Activated CD4-positive, alpha-beta memory T cell treated with anti-CD3 and anti-CD28 coated beads for 36 hours (primary cell): Measurements from ENCODE around the gene TULP4. TPM values are rescaled to one million over a fixed set of nuclear protein-coding genes. Genes with fewer than 3 reads are reported as not detected.
"Not testable (repeated sequence)": the region's sequence is repeated elsewhere in the genome, so short reads cannot be mapped to it uniquely, and the experiment has no call there.

Experiments used
- CTCF ChIA-PET: fragments of 350-600 bp; sonication (Branson Sonifier 250); formaldehyde crosslinking; loops from one replicate; lab custom pipeline; 2021; ENCODE audit warnings: antibody characterized with exemption, inconsistent platforms; lab: Charles Lee
- POLR2A ChIA-PET: fragments of 350-600 bp; sonication (Branson Sonifier 250); formaldehyde crosslinking; loops from one replicate; lab custom pipeline; 2021; ENCODE audit warnings: antibody characterized with exemption; lab: Charles Lee
- DNase-seq: peaks from one replicate; pipeline ENCODE4 v3.0.0-alpha.2; 2020
- H3K27ac Mint-ChIP-seq: one replicate; pipeline ENCODE4 v1.8.0; 2021; ENCODE audit warnings: mixed read lengths
- H3K27me3 Mint-ChIP-seq: one replicate; pipeline ENCODE4 v1.8.0; 2021; ENCODE audit warnings: mixed read lengths
- H3K36me3 Mint-ChIP-seq: one replicate; pipeline ENCODE4 v1.8.0; 2021; ENCODE audit warnings: mixed read lengths
- H3K4me1 Mint-ChIP-seq: one replicate; pipeline ENCODE4 v1.8.0; 2021; ENCODE audit warnings: low read depth, mixed read lengths
- H3K4me3 Mint-ChIP-seq: one replicate; pipeline ENCODE4 v1.8.0; 2021; ENCODE audit warnings: mild to moderate bottlenecking, mixed read lengths
- H3K9me3 Mint-ChIP-seq: one replicate; pipeline ENCODE4 v1.8.0; 2021; ENCODE audit warnings: mixed read lengths
- intact Hi-C: fragments of 100-400 bp; cut with micrococcal nuclease; formaldehyde crosslinking; loops from one replicate; pipeline ENCODE4 v1.15.1; 2023
- total RNA-seq, 2 experiments: library from RNA; stranded (reverse); gene quantifications; one replicate each; pipeline ENCODE4 v1.2.3, GENCODE V29; 2021

The TULP4 gene
- total RNA-seq, 2 experiments from 2014 or later, result 15.9 to 16.3 TPM

- Mint-ChIP-seq H3K4me3 (no peak overlapping the region), H3K27ac (no peak overlapping the region), H3K27me3 (no peaks in the 10 kb centered on the region), H3K4me1 (peaks cover 8% of the 10 kb centered on the region), H3K36me3 (peaks cover 18% of the 10 kb centered on the region), H3K9me3 (peaks cover 13% of the 10 kb centered on the region)
- CTCF ChIA-PET, result interaction anchor here (1.2 to 1.6 kb wide), 2 partner anchors 9 to 54 kb away, joined by 3 to 4 read pairs; no protein-coding TSS in a partner anchor
- DNase-seq, result no peak
- POLR2A ChIA-PET, result no interaction called here
- intact Hi-C loops, result no loop called here
Measured at GRCh38 chr6:158333094-158333493, 20.8 kb downstream of the TULP4 start.

GRCh38 chr6:158334534-158334933, 22.3 kb downstream of the TULP4 start:
- DNase-seq, result no peak
- intact Hi-C loops, result no loop called here
- Mint-ChIP-seq H3K4me1 (peaks cover 6% of the 10 kb centered on the region), H3K27me3 (no peaks in the 10 kb centered on the region), H3K4me3 (no peak overlapping the region), H3K27ac (no peak overlapping the region), H3K36me3 (peaks cover 24% of the 10 kb centered on the region), H3K9me3 (peaks cover 18% of the 10 kb centered on the region)
- CTCF ChIA-PET, result interaction anchor here (0.7 kb wide), 1 partner anchor 92 kb away, joined by 3 read pairs; no protein-coding TSS in a partner anchor
- POLR2A ChIA-PET, result no interaction called here

DNA sequence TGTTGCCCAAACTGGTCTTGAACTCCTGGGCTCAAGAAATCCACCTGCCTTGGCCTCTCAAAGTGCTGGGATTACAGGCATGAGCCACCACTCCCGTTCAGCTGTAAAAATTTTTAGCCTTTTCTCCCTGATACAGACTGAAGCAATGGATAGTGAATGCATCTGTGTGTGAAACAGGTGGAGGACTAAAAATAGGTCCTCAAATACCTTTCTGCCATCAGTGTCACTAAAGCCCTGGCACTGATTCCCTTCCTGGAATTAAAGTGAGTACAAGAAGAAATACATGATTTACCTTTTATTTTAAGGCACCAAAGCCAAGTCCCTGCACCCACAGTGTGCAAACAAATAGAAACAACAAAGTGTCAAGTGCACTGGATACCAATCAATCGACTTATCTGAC, 25.1 kb downstream of the TULP4 start:
- H3K27me3 Mint-ChIP-seq, result no peaks in the 10 kb centered on the region
- CTCF ChIA-PET, result interaction anchor here (1.7 kb wide), 1 partner anchor 123 kb away, joined by 4 read pairs; no protein-coding TSS in a partner anchor
- no peak for DNase-seq
- H3K27ac Mint-ChIP-seq, result no peak overlapping the region
- peaks cover 21% of the 10 kb centered on the region for H3K36me3 Mint-ChIP-seq
- peaks cover 8% of the 10 kb centered on the region for H3K4me1 Mint-ChIP-seq
- POLR2A ChIA-PET, result no interaction called here
- intact Hi-C loops, result no loop called here
- H3K4me3 Mint-ChIP-seq, result no peak overlapping the region
- peaks cover 15% of the 10 kb centered on the region for H3K9me3 Mint-ChIP-seq

- Mint-ChIP-seq H3K4me1 (peaks cover 11% of the 10 kb centered on the region), H3K9me3 (peaks cover 7% of the 10 kb centered on the region), H3K36me3 (peaks cover 15% of the 10 kb centered on the region), H3K4me3 (no peak overlapping the region), H3K27me3 (no peaks in the 10 kb centered on the region), H3K27ac (no peak overlapping the region)
- intact Hi-C loops, result no loop called here
- DNase-seq, result no peak
- ChIA-PET CTCF (no interaction called here), POLR2A (no interaction called here)
Measured at GRCh38 chr6:158338311-158339112, 26.2 kb downstream of the TULP4 start.

DNA sequence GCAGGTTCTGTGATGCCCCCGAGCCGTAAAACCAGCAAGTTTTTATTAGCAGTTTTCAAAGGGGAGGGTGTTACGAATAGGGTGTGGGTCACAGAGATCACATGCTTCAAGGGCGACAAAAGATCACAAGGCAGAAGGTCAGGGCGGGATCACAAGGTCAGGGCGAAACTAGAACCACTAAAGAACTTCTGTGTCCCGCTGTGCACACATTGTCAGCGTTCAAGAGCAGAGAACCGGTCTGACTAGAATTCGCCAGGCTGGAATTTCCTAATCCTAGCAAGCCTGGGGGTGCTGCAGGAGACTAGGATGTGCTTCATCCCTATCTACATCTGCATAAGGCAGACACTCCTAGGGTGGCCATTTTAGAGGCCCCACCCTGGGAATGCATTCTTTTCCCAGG, 26.9 kb downstream of the TULP4 start:
- H3K27me3 Mint-ChIP-seq, H3K9me3 Mint-ChIP-seq, CTCF ChIA-PET, H3K27ac Mint-ChIP-seq, DNase-seq, H3K4me3 Mint-ChIP-seq, intact Hi-C loops, POLR2A ChIA-PET: not testable (repeated sequence)
- Mint-ChIP-seq H3K4me1 (peaks cover 15% of the 10 kb centered on the region), H3K36me3 (peaks cover 16% of the 10 kb centered on the region)

DNA sequence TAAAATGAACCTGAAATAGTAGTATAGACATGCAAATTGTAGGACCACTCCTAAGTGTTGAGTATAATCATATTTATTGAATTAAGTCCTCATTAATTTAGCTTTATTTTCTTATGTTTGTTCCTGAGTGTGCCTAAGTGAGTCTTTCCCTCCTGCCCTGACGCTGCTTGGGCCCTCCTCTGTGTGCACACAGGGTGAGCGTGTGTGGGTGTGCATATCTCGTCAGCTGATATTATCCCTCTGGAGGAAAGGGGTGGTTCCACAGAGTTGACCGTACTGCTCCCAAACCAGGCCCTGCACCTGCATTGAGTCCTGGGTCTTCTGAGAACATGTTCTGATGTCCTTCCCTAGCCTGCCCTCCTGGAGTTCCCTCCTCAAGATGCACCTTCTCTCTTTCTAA, 28.0 kb downstream of the TULP4 start:
- H3K9me3 Mint-ChIP-seq, result peaks cover 18% of the 10 kb centered on the region
- H3K27ac Mint-ChIP-seq, result no peak overlapping the region
- H3K36me3 Mint-ChIP-seq, result peaks cover 24% of the 10 kb centered on the region
- intact Hi-C loops, result loop anchor here (5.0 kb wide), 1 partner anchor 68 kb away; no protein-coding TSS in a partner anchor
- DNase-seq, result no peak
- ChIA-PET POLR2A (no interaction called here), CTCF (no interaction called here)
- H3K4me1 Mint-ChIP-seq, result peaks cover 25% of the 10 kb centered on the region
- no peak overlapping the region for H3K4me3 Mint-ChIP-seq
- H3K27me3 Mint-ChIP-seq, result no peaks in the 10 kb centered on the region

GRCh38 chr6:158344534-158344933, 32.3 kb downstream of the TULP4 start:
- Mint-ChIP-seq H3K27ac (peak overlapping the region; percentile 9), H3K4me1 (peaks cover 22% of the 10 kb centered on the region), H3K9me3 (peaks cover 25% of the 10 kb centered on the region), H3K27me3 (no peaks in the 10 kb centered on the region), H3K4me3 (no peak overlapping the region), H3K36me3 (peaks cover 24% of the 10 kb centered on the region)
- intact Hi-C loops, result loop anchor here (1.0 to 5.0 kb wide), 2 partner anchors 13 to 72 kb away; no protein-coding TSS in a partner anchor
- DNase-seq, result peak; percentile 66
- POLR2A ChIA-PET, result interaction anchor here (1.0 kb wide), 1 partner anchor 73 kb away, joined by 5 read pairs; no protein-coding TSS in a partner anchor
- CTCF ChIA-PET, result interaction anchor here (0.8 to 1.4 kb wide), 2 partner anchors 63 to 120 kb away, joined by 3 to 4 read pairs; no protein-coding TSS in a partner anchor

DNA sequence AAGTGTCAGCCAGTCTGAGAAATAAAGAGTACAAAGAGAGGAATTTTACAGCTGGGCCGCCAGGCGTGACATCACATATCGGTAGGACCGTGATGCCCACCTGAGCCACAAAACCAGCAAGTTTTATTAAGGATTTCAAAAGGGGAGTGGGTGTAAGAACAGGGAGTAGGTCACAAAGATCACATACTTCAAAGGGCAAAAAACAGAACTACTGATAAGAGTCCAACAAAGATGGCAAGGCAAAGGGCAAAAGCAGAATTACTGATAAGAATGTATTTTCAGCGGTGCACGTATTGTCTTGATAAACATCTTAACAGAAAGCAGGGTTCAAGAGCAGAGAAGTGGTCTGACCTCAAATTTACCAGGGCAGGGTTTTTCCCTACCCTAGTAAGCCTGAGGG, 33.2 kb downstream of the TULP4 start:
- CTCF ChIA-PET, intact Hi-C loops, H3K27ac Mint-ChIP-seq: not testable (repeated sequence)

GRCh38 chr6:158347335-158347734, 35.1 kb downstream of the TULP4 start:
- intact Hi-C loops, result no loop called here
- ChIA-PET POLR2A (no interaction called here), CTCF (interaction anchor here (0.7 kb wide), 1 partner anchor 126 kb away, joined by 3 read pairs; no protein-coding TSS in a partner anchor)
- peaks cover 25% of the 10 kb centered on the region for H3K9me3 Mint-ChIP-seq
- no peak overlapping the region for H3K4me3 Mint-ChIP-seq
- no peak for DNase-seq
- peaks cover 20% of the 10 kb centered on the region for H3K4me1 Mint-ChIP-seq
- H3K36me3 Mint-ChIP-seq, result peaks cover 28% of the 10 kb centered on the region
- no peaks in the 10 kb centered on the region for H3K27me3 Mint-ChIP-seq
- no peak overlapping the region for H3K27ac Mint-ChIP-seq

More for the DNA sequence above, 33.2 kb downstream of the TULP4 start:
- H3K27me3 Mint-ChIP-seq, POLR2A ChIA-PET, DNase-seq, H3K4me3 Mint-ChIP-seq: not testable (repeated sequence)
- H3K9me3 Mint-ChIP-seq, result peaks cover 25% of the 10 kb centered on the region
- peaks cover 22% of the 10 kb centered on the region for H3K4me1 Mint-ChIP-seq
- H3K36me3 Mint-ChIP-seq, result peaks cover 24% of the 10 kb centered on the region

GRCh38 chr6:158348737-158349504, 36.7 kb downstream of the TULP4 start:
- POLR2A ChIA-PET, H3K4me3 Mint-ChIP-seq, intact Hi-C loops, H3K27ac Mint-ChIP-seq, DNase-seq, CTCF ChIA-PET, H3K27me3 Mint-ChIP-seq: not testable (repeated sequence)
- peaks cover 24% of the 10 kb centered on the region for H3K36me3 Mint-ChIP-seq
- H3K9me3 Mint-ChIP-seq, result peaks cover 24% of the 10 kb centered on the region
- peaks cover 16% of the 10 kb centered on the region for H3K4me1 Mint-ChIP-seq

DNA sequence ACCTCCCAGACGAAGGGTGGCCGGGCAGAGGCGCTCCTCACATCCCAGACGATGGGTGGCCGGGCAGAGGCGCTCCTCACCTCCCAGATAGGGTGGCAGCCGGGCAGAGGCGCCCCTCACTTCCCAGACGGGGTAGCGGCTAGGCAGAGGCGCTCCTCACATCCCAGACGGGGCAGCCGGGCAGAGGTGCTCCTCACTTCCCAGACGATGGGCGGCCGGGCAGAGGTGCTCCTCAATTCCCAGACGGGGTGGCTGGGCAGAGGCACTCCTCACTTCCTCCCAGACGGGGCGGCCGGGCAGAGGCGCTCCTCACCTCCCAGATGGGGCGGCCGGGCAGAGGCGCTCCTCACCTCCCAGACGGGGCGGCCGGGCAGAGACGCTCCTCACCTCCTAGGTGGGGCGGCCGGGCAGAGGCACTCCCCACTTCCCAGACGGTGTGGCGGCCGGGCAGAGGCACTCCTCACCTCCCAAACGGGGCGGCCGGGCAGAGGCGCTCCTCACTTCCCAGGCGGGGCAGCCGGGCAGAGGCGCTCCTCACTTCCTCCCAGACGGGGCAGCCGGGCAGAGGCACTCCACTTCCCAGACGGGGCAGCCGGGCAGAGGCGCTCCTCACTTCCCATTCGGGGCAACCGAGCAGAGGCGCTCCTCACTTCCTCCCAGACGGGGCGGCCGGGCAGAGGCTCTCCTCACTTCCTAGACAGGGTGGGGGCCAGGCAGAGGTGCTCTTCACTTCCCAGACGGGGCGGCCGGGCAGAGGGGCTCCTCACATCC, 37.4 kb downstream of the TULP4 start:
- Mint-ChIP-seq H3K9me3 (peaks cover 17% of the 10 kb centered on the region), H3K36me3 (peaks cover 17% of the 10 kb centered on the region)
- H3K27me3 Mint-ChIP-seq, CTCF ChIA-PET, H3K4me1 Mint-ChIP-seq, intact Hi-C loops, H3K4me3 Mint-ChIP-seq, DNase-seq, H3K27ac Mint-ChIP-seq: not testable (repeated sequence)
- POLR2A ChIA-PET, result interaction anchor here (0.6 kb wide), 1 partner anchor 26 kb away, joined by 3 read pairs; no protein-coding TSS in a partner anchor
